Hepatocyte (in vitro differentiated cells): ENCODE results near the gene CLECL1.

ENCODE experiments used
- CTCF ChIP-seq: fragments of 200-600 bp; sonication (generic); IDR thresholded peaks from 2 replicates; pipeline ENCODE4 v1.5.1; 2016; ENCODE audit warnings: antibody characterized with exemption, mild to moderate bottlenecking; ENCODE audit not compliant: poor library complexity
- EZH2 ChIP-seq: fragments of 200-600 bp; sonication (generic); IDR thresholded peaks from 2 replicates; pipeline ENCODE4 v1.6.1; 2016; ENCODE audit warnings: antibody characterized with exemption, mild to moderate bottlenecking, borderline replicate concordance

- no peak for TF ChIP-seq EZH2
- TF ChIP-seq CTCF: no peak
These were observed 38.7 kb downstream of the CLECL1 start for GRCh38 chr12:9694241-9694640.
